ENCODE results near the gene CASP12.

- TF ChIP-seq CTCF (IDR thresholded peaks at IDR 0.05) (no peak), POLR2A (IDR thresholded peaks at IDR 0.05) (no peak)
Measured at GRCh38 chr11:104891135-104891534, 7.1 kb downstream of the CASP12 start.
